Ishikawa (cell line): Measurements from ENCODE around the gene C2CD3.

Experiments
- CEBPB ChIP-seq: IDR thresholded peaks from 2 replicates; pipeline ENCODE4 v1.6.1; 2012
- CREB1 ChIP-seq: IDR thresholded peaks from 2 replicates; pipeline ENCODE4 v1.6.1; 2012; ENCODE audit warnings: low read depth
- EGR1 ChIP-seq: IDR thresholded peaks from 2 replicates; pipeline ENCODE4 v1.6.1; 2012
- EP300 ChIP-seq: IDR thresholded peaks from 2 replicates; pipeline ENCODE4 v1.6.1; 2012; ENCODE audit warnings: borderline replicate concordance
- MAX ChIP-seq: IDR thresholded peaks from 2 replicates; pipeline ENCODE4 v1.6.1; 2012
- REST ChIP-seq: IDR thresholded peaks from 2 replicates; pipeline ENCODE4 v1.6.1; 2012; ENCODE audit warnings: low read depth, mild to moderate bottlenecking
- TAF1 ChIP-seq: IDR thresholded peaks from 2 replicates; pipeline ENCODE4 v1.6.1; 2012; ENCODE audit warnings: low read depth, mild to moderate bottlenecking
- TEAD4 ChIP-seq: IDR thresholded peaks from 2 replicates; pipeline ENCODE4 v1.6.1; 2012

- TF ChIP-seq CREB1, result no peak
- no peak for TF ChIP-seq EGR1
- TF ChIP-seq EP300, result no peak
- TF ChIP-seq CEBPB, result no peak
- no peak for TF ChIP-seq TAF1
- TF ChIP-seq MAX, result no peak
- no peak for TF ChIP-seq REST
- no peak for TF ChIP-seq TEAD4
Measured at GRCh38 chr11:74100735-74101134, 70.1 kb downstream of the C2CD3 start.
